Measurements from ENCODE around the gene TSPYL2.

TSPYL2 gene

DNA sequence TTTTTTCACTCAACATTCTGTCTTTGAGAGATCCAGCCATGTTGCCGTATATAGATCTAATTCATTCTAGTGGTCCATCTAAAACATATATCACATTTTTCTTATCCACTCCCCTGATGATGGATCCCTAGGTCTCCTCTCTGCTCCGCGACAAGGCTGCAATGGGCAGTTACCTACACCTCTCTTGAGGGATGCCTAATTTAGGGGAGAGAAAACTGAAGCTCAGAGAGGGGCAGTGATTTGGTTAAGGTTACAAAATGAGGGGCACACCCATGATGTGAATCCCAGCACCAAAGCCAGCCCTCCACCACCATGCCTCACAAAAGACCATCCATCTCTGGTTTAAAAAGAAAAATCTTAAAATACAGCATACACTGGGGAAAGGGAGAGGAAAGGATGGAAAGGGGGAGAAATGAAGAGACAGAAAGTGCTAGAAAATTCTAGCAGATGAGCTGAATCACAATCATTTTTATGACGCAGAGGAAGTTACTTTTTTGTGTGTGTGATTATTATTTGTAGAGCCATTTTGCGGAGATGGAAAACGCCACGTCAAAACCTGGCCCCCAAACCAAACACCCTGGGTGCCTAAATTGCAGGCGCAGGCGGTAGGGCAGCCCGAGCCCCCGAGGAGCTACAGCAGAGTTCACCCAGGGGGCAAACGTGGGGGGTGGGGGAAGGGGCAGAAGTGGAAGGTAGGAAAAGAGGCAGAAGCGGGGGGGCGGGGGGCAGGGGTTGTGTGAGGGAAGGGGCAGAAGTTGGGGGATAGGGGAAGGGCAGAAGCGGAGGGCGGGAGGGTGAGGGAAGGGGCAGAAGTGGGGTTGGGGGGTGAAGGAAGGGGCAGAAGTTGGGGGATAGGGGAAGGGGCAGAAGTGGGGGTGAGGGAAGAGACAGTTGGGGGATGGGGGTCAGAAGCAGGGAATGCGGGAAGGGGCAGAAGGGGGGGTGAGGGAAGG lies 1.3 kb upstream of the TSPYL2 start:
- DNase-seq = no peak

DNA sequence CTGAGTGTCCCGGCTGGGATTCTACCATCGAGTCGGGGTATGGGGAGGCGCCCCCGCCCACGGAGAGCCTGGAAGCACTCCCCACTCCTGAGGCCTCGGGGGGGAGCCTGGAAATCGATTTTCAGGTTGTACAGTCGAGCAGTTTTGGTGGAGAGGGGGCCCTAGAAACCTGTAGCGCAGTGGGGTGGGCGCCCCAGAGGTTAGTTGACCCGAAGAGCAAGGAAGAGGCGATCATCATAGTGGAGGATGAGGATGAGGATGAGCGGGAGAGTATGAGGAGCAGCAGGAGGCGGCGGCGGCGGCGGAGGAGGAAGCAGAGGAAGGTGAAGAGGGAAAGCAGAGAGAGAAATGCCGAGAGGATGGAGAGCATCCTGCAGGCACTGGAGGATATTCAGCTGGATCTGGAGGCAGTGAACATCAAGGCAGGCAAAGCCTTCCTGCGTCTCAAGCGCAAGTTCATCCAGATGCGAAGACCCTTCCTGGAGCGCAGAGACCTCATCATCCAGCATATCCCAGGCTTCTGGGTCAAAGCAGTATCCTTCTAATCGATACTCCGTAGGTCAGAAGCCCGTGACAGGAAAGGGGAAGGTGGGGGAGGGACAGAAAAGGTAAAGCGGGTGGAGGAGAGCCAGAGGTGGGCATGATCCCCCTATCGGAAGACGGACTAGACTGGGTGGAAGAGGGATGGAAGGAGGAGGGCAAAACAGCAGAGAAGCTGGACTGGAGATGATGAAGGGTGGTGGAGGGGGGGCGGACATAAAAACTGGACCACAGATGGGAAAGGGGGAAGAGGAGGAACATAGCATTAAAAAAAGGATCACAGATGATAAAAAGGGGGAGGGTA lies 828 bp downstream of the TSPYL2 start:
- no peak for DNase-seq

DNA sequence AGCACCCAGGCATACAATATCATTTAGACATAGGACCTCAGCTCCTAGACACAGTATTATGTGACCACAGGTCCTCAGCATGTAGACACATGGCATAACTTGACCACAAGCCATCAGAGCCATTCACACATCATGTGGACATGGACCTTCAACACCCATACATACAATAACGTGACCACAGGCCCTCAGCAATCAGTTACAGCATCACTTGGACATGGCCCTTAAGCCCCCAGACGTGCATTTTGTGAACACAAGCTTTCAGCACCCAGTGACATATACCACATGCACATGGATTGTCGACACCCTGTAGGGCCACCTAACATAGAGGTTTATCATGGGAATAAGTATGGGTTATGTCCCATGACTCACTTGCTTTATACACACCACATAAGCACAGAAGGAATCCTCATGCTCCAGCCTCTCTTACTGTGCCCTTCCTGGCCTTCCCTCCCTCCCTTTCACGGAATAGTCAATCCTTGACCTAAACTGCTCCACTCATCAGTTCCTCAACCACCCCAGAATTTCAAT lies 1.9 kb downstream of the TSPYL2 start:
- DNase-seq = no peak

DNA sequence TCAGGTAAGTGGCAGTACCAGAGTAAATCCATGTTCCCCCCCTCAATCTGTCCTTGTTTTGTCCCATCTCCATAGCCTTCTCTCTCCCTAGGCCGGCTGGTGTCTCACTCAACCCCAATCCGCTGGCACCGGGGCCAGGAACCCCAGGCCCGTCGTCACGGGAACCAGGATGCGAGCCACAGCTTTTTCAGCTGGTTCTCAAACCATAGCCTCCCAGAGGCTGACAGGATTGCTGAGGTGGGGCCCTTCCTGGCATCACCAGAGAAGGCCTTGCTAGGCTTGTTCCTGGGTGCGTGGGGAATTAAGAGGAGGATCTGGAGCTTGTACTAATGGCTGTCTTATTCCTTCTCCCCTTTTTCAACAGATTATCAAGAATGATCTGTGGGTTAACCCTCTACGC lies 2.7 kb downstream of the TSPYL2 start:
- DNase-seq = no peak

DNA sequence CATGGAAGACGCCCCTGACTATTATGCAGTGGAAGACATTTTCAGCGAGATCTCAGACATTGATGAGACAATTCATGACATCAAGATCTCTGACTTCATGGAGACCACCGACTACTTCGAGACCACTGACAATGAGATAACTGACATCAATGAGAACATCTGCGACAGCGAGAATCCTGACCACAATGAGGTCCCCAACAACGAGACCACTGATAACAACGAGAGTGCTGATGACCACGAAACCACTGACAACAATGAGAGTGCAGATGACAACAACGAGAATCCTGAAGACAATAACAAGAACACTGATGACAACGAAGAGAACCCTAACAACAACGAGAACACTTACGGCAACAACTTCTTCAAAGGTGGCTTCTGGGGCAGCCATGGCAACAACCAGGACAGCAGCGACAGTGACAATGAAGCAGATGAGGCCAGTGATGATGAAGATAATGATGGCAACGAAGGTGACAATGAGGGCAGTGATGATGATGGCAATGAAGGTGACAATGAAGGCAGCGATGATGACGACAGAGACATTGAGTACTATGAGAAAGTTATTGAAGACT lies 3.6 kb downstream of the TSPYL2 start:
- DNase-seq = no peak

DNA sequence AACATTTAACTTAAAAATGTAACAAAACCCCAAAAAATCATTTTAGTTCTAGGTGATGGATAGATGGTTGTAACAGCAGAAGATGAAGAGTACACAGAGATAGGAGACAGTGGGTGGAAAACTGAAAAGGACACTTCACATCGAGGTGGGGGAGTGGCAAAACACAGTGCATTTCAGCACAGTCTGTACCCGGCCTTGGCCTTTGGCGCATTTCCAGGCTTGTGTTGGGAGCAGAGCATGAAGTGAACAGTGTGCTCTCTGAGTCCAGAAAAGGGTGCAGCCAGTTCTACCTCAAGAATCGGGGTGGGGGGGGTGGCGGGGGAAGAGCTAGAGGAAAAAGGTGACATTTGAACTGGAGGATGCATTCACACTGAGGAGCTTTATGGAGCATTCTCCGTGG lies 4.3 kb downstream of the TSPYL2 start:
- no peak for DNase-seq

DNA sequence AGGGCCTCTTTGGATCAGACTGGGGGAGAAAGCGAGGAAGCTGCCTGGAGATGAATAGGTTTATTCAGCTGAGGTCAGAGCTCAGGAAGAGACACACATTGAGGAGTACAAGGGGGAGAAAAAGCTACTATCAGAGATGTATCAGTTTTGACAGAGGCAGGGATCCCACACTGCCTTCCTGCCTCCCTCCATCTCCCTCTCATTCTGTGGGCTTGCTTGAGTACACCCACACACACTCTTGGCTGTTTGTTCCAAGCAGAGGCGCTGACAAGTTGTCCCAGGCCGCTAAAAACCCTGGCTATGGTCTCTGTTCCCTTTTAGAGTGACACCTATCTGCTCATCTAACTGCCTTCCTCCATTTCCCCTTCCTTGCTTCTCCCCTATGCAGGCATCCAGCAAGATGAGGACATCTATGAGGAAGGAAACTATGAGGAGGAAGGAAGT lies 5.2 kb downstream of the TSPYL2 start:
- no peak for DNase-seq

DNA sequence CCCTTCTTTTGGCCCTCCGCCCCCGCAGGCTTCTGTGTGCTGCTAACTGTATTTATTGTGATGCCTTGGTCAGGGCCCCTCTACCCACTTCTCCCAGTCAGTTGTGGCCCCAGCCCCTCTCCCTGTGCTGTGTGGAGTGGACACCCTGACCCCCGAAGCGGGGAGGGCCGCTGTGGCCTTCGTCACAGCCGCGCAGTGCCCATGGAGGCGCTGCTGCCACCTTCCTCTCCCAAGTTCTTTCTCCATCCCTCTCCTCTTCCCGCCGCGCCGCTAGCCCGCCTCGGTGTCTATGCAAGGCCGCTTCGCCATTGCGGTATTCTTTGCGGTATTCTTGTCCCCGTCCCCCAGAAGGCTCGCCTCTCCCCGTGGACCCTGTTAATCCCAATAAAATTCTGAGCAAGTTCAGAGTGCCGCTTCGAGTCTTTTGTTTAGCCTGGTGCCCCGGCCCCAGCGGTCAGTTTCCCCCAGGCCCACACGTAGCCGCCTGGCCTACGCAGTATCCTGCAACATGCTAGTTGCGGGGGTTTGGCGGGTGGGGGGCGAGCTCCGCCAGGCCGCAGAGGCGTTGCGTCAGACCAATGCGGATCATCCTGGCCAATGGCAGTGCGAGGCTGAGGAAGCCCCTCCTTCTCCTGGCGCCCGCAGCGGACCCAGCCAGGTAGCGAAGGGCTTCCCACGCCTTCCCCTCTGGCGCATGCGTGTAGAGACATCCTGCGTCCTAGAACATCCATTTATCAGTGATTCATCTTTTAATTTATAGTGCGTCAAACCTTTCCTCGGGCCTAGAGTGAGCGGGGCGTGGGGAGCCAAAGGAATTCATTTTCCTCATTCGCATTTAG lies 6.2 kb downstream of the TSPYL2 start:
- peak; percentile 90 for DNase-seq

DNA sequence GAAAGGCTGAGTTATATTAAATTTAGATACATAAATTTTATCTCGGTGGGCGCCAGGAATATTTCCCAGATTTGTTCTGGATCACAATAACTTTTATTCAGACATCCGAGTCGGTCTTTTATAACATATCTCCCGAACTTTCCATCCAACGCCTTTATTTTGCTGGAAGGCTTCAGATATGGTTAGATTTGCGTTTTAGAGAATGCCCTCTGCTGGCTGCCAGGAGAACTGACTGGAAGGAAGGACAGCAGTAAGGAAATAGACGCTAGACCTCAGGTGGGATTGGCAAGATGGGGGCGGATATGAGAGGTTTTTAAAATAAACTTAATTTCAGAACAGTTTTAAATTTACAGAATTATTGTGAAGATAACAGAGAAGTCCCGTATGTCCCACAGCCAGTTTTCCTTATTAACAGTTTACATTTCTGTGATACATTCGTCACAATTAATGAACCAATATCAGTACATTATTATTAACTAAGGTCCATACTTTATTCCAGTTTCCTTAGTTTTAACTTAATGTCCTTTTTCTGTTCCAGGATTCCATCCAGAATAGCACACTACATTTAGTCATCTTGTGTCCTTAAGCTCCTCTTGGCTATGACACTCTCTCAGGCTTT lies 7.2 kb downstream of the TSPYL2 start:
- peak; percentile 75 for DNase-seq

DNA sequence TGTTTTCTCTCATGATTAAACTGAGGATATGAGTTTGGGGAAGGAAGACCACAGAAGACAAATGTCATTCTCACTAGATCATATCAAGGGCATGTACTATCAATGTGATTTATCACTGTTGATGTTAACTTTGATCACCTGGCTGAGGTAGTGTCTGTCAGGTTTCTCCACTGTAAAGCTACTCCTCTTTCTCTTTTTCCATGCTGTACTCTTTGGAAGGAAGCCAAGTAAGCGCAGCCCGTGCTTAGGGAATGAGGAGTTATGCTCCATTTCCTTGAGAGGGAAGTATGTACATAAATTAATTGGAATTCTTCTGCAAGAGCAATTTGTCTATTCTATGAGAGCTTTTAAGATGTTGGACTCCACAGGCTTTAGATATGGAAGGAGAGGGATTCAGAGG lies 7.8 kb downstream of the TSPYL2 start:
- DNase-seq = no peak

DNA sequence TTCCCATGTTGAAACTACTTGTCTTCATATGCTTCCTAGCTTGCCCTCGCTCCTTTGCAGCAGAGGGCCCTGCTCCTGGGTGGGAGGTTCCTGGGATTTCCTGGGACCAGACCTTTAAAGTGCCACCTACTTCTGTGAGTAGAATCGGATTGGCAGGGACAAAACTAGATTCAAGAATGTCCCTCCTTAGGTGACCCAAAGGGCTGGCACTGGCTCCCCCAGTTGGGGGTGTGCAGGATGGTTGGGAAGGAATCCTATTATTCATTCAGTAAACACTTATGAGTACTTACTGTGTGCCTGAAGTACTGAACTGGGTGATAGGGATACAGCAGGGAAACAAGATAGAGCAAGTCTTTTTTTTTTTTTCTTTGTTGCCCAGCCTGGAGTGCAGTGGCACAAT lies 9.2 kb downstream of the TSPYL2 start:
- no peak for DNase-seq

DNA sequence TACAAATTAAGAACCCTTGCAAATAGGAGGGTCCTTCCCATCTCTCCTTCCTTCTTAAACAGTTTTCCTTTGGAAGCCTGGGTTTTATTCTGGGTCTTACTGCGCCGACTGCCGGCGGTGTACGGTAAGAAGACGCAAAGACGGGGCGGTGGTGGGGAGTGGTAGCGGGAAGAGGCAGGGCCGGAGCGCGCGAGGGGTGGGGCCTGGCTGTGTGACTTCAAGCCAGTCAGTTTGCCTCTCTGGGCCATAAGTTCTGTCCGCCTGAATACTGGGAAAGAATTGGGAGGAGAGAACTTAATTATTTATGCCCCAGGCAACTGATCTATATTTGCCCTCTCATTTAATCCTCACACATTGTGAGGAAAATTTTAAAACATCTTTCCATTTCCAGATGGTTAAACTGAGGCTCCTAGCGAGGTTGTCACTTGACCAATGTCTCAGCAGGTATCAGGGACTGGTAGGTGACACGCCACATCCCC lies 11.0 kb downstream of the TSPYL2 start:
- peak; percentile 85 for DNase-seq

DNA sequence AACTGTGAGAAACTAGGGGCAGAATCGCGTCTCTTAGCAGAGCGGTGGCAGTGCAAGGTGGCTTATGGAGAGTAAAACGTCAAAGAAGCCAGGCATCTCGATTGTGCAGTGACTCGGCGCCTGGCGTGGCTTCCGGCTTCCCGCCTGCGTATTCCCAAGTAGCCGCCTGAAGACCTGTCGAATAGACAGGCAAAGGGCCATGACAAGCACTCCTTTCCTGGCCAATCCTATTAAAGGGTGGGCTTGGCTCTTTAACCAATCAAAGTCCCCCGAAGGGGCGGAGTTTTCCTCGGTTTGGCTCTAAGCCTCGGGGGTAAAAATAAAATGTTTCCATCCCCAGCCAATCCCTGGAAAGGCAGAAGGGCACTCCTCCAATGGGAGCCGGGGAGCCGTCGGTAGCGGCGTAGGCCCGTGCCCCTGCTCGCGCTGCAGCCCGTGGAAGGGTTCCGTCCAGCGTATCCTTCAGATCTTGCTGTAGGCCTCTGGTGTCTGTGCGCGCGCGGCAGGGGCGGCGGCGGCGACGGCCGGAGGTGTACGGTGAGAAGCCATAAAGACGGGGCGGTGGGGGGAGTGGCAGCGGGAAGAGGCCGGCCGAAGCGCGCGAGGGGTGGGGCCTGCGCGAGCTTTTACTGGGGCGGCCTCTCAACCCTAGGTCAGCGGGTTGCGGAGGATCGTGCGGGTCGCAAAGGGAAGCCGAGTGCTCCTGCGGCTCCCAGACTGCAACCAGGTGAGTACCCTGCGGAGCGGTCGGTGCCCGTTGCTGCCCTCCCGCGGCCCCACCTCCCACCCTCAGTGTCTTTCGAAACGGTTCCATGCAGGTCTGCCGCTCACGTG lies 11.8 kb downstream of the TSPYL2 start, which contains the start of gene KANTR:
TSS of gene KANTR (plus strand) at position 395 of the 834 bp plus-strand sequence. CDS start 30,131 bp downstream, outside the sequence.
- DNase-seq = peak; percentile 98

DNA sequence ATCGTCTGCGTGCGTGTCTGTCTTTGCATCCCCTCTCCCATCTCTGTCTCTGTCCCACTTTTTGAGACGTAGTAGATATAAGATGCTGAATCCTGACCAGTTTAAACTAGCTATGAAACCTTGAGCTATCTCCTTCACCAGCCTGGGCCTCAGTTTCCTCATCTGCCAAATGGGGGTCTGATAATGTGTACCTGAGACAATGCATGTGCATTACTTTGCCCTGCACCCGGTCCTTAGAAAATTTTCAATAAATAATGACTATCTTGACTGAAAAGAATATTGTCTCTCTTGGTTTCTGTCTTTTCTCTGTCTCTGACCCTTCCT lies 12.4 kb downstream of the TSPYL2 start:
- no peak for DNase-seq

DNA sequence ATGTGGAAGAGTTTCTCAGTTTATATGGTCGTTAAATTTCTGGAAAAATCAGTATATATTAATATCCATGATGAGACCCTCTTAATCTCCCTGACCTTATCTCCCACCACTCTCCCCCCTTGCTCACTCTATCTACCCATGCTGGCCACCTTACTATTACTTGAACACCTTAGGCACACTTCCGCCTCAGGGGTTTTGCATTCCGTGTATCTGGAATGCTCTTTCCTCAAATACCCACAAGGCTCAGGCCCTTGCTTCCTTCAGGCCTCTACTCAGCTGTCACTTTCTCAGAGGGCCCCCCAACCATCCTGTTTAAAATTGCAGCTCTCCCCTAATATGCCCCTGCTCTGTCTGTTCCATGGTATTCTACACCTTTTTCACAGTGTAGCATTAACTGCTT lies 13.6 kb downstream of the TSPYL2 start:
- no peak for DNase-seq

DNA sequence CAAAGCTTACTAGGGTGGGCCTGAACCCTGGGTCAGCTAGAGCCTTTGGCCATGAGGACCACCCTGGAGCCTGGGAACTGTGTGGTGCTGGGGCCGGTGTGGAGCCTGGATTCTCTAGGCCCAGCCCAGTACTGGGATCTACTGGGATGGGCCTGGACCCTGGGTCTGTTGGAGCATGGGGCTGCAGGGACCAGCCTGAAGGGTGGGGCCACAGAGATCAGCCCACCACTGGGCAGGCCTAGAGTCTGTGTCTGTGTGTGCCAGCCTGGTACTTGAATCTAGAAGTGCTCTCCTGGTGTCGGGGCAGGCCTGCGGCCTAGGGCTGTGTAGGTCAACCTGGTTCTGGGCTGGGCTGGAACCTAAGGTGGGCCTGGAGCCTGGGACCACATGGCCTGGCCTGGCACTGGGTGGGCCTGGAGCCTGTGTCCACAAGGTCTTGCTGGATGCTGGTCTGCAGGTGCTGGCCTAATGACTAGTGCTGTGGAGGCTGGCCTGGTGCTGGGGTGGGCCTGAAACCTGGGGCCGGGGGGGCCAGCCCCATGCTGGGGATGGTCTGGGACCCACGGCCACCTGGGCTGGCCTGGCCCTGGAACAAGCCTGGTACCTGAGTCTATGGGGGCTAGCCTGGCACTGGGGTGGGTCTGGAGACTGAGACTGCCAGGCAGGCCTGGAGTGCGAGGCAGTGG lies 32.8 kb downstream of the TSPYL2 start:
- no peak for DNase-seq

DNA sequence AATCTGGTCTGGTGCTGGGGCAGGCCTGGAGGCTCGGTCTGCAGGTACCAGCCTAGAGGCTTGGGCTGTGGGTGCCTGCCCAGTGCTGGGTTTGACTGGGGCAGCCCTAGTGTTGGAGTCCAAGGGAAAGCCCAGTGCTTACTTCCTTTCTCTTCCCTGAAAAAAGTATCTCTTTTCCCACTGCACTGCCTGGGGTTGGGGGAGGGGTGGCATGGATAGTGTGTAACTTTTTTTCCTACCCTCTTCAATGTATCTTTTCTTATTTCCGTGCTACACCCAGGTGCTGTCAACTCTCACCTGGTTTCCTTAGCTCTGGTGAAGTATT lies 33.3 kb downstream of the TSPYL2 start:
- DNase-seq = no peak

DNA sequence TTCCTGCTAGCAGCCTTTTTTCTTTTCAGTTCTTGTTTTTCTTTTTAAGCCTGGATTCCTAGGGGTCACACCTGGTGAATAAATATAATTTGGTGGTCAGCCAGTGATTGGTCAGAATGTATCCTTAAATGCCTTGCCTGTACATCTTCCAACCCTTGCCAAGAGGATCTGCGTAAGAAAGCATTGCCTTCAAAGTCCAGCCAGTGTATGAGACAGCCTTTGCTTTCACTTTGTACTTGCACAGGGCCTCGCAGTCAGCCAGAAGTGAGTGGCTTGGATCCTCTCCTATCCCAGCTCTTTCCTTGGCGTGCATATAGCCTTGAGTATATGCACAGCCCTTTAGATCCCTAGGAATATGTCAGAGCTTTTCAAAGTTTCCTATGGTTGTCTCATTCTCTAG lies 33.9 kb downstream of the TSPYL2 start:
- no peak for DNase-seq

DNA sequence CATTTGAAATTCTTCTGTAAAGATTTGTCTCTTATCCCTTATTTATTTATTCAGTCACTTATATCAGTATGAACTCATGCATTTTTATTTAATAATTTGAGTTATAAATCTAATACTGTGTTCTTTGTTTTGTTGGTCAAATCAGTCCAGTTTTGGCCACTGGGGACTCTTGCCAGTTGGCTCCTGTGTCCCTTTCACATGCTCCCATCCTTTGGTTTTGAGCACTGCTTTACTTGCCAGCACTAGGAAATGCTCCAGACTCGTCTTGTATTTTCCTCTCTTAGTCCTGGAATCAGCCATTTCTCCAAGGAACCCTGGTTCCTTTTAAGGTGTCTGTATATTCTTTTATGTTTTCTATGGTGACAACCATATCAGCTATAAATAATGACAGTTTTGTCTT lies 39.8 kb downstream of the TSPYL2 start:
- DNase-seq = no peak

DNA sequence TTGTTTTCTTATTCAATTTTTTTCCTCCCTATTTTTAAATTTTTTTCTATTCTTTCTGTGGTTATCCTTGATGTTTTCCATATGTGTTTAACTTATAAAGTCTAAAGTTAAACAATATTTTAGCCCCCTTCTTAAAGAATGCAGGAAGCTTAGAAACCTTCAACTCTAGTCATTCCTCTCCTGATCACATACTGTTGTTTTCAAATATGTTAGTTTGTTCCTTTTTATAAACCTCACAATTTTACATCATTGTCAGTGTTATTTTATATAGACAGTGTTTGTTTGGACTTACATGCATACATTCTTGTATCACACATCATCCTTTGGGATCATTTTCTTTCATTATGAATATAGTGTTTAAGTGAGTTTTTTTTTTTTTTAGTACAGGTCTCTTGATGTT lies 43.3 kb downstream of the TSPYL2 start:
- DNase-seq = no peak
